ES-I3 (cell line): Measurements from ENCODE around the gene MCC.

Experiments
- H3K36me3 ChIP-seq: 2 replicates; pipeline ENCODE4 v1.6.1; 2013; ENCODE audit warnings: mild to moderate bottlenecking, low read length, control low read depth, moderate library complexity; ENCODE audit not compliant: insufficient read depth
- H3K4me1 ChIP-seq: 2 replicates; pipeline ENCODE4 v1.6.1; 2013; ENCODE audit warnings: mild to moderate bottlenecking, control low read depth, low read length; ENCODE audit not compliant: insufficient read depth
- H3K9ac ChIP-seq: 2 replicates; pipeline ENCODE4 v1.6.1; 2013; ENCODE audit warnings: low read depth, mild to moderate bottlenecking, low read length, moderate library complexity
- H3K9me3 ChIP-seq: 2 replicates; pipeline ENCODE4 v1.6.1; 2013; ENCODE audit warnings: mild to moderate bottlenecking, low read length, moderate library complexity; ENCODE audit not compliant: control insufficient read depth, insufficient read depth

The MCC gene

DNA sequence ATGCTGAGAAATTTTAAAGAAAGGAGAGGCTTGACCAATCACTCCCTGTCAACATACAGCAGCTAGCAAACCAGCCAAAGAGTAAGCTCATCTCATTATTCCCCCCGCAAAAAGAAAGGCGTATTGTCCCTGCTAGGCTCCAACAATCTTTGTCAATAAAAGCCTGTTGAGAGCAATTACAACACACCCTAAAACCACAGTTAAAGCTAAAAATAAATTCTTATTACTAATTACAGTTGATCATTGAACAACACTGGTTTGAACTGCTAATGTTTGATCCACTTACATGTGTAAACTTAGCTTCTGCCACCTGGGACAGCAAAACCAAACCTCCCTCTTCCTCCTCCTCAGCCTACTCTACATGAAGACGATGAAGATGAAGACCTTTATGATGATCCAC, 204.7 kb downstream of the MCC start:
- Histone ChIP-seq H3K4me1 (no peaks in the 10 kb centered on the region), H3K36me3 (no peaks in the 10 kb centered on the region), H3K9ac (no peak overlapping the region), H3K9me3 (no peaks in the 10 kb centered on the region)

DNA sequence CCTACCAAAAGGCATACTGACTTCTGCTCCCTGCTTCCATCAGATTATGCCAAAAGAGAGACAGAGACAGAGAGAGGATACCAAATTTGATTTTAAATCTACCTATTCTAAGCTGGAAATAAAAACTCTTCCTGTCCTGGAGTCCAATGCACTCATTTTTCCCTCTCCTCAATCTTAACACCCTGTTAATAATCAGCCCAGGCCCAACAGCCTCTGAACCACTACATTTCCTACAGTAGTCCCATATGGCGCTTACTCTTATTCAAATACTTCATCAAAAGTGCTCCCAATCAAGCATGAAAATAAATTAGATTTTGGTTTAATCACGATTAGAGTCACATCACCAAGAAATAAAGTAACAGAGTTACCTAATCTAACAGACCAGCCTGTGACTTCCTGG, 205.8 kb downstream of the MCC start:
- no peaks in the 10 kb centered on the region for H3K36me3 ChIP-seq

DNA sequence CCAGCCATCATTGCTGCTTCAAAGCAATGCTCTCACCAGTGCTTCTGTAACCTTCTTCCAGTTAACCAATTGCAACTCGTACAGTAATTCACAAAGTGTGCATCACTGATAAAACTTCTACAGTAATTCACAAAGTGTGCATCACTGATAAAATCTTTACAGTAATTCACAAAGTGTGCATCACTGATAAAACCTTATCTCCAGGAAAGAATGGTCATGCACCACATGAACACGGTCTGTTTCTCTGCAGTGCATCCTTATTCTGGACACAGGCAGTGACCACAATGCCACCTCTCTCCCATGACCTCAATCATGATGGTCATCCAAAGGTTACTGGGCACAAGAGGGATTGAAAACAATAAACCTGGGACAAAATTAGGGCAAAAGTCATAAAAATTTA, 207.1 kb downstream of the MCC start:
- Histone ChIP-seq H3K4me1 (peaks cover 1% of the 10 kb centered on the region; the same call in 1 of the 2 replicates), H3K9me3 (no peaks in the 10 kb centered on the region), H3K9ac (no peak overlapping the region), H3K36me3 (no peaks in the 10 kb centered on the region)

More for the DNA sequence above, 205.8 kb downstream of the MCC start:
- no peaks in the 10 kb centered on the region for H3K9me3 ChIP-seq
- no peak overlapping the region for H3K9ac ChIP-seq
- H3K4me1 ChIP-seq: no peaks in the 10 kb centered on the region

DNA sequence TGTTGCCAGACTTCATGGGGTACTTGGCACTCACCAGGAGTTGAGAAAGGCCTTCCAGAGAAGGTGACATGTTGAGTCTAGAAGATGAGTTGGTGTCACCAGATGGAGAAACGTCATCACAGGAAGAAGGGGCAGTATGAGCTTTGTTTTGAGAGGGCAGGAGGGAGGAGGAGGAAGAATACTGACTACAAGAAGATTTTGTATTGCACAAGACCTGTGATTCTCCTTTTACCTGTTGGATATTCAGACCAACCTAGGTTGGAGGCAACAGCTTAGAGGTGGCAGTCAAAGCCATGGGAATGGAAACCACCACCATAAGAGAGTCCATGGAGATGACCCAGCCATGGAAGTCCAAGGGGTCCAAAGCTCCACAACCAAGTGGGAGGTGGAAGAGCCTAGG, 207.7 kb downstream of the MCC start:
- no peaks in the 10 kb centered on the region for H3K36me3 ChIP-seq
- H3K9me3 ChIP-seq: no peaks in the 10 kb centered on the region
- no peak overlapping the region for H3K9ac ChIP-seq
- peaks cover 8% of the 10 kb centered on the region for H3K4me1 ChIP-seq

DNA sequence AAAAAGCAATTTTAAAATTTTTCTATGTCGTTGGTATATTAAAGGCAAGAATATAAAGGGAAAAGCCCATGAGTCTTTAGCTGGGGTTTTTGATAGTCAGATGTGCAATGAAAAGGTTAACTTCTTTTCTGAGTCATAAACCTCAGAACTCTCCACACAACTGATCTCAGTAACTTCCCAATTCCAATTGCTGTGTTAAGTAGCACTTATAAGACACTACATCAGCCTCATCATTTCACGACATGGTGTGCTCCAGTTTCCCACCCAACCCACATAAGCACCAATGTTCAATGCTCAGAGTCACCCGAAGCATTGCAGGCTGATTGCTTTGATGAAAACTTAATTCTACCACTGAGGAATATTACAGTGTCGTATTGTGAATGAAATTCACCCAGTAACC, 209.3 kb downstream of the MCC start:
- H3K4me1 ChIP-seq: peaks cover 20% of the 10 kb centered on the region
- H3K9me3 ChIP-seq: no peaks in the 10 kb centered on the region
- no peak overlapping the region for H3K9ac ChIP-seq
- H3K36me3 ChIP-seq: no peaks in the 10 kb centered on the region

DNA sequence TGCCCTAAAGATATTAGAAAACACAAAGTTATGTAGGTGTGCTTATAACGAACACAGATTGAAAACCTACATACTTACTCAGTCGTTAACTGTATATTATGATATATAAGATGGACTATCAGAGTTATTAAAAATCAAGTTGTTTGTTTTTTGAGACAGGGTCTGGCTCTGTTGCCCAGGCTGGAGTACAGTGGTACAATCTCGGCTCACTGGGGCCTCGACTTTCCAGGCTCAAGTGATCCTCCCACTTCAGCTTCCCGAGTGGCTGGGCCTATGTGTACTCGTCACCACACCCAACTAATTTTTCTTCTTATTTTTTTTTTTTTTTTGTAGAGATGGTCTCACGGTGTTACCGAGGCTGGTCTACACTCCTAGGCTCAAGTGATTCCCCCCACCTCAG, 211.8 kb downstream of the MCC start:
- H3K36me3 ChIP-seq: no peaks in the 10 kb centered on the region
- peaks cover 32% of the 10 kb centered on the region for H3K4me1 ChIP-seq
- no peak overlapping the region for H3K9ac ChIP-seq
- no peaks in the 10 kb centered on the region for H3K9me3 ChIP-seq

DNA sequence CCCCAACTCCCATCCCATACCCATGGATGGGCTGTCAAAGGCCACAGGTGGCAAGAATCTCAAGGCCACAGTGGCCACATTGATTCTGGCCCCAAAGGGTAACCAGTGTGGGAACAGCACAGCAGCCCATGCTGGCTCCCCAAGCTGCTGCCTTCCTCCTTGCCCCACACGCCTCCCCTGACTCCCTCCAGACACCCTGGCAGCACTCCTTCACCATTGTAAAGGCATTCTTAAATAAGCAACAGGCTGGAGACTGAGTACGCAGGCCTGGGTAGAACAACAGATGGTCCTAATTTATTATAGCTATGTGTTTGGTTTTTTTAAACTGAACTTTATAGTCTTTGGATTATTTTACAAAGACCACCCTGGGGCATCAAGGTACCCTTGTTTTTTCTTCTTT, 212.3 kb downstream of the MCC start:
- Histone ChIP-seq H3K9me3 (no peaks in the 10 kb centered on the region), H3K4me1 (peaks cover 37% of the 10 kb centered on the region), H3K9ac (no peak overlapping the region), H3K36me3 (no peaks in the 10 kb centered on the region)

DNA sequence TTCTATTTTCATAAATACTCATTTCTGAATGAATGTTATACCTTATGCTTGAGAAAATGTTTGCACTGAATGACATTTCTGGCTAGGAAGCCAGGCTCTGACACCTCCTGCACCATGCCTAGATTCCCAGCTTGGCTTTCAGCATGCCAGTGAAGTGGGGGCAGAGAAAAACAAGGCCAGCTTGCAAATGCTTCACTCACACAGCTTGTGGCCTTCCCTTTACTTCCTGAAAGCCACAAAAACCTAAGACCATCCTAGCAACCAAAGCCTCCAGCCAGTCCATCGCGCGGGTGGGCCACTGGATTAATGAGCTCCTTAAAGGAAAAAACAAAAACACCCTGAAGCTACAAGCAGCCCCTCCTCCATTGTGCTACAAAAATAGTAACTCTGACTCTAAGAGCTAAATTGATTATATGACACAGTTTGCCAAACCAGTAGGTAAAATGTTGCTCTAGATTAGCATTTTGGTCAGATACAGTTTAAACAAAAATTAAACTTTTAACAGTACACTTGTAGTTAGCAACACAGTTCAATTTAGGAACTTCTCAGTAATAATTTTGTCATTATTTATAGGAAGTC, 213.3 kb downstream of the MCC start:
- no peaks in the 10 kb centered on the region for H3K9me3 ChIP-seq
- H3K36me3 ChIP-seq: no peaks in the 10 kb centered on the region
- no peak overlapping the region for H3K9ac ChIP-seq
- H3K4me1 ChIP-seq: peaks cover 46% of the 10 kb centered on the region

DNA sequence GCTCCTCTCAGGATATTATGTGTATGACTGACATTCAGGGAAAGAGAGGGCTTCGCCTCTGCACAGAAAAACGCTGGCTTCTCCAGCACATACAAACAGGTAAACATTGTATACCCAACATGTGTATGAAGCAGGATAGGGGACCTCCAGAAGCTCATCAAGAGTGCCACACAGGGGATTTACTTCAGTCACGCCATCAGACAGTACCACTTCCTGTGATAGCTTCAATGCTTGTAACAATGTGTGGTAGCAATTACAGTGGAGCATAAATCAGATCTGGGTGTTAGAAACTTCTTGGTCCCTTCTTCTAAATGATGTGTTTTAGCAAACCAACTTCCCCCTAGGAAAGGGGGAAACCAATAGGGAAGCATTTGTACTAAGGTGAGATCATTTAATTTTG, 214.3 kb downstream of the MCC start:
- Histone ChIP-seq H3K9me3 (no peaks in the 10 kb centered on the region), H3K9ac (no peak overlapping the region), H3K4me1 (peaks cover 56% of the 10 kb centered on the region), H3K36me3 (no peaks in the 10 kb centered on the region)

DNA sequence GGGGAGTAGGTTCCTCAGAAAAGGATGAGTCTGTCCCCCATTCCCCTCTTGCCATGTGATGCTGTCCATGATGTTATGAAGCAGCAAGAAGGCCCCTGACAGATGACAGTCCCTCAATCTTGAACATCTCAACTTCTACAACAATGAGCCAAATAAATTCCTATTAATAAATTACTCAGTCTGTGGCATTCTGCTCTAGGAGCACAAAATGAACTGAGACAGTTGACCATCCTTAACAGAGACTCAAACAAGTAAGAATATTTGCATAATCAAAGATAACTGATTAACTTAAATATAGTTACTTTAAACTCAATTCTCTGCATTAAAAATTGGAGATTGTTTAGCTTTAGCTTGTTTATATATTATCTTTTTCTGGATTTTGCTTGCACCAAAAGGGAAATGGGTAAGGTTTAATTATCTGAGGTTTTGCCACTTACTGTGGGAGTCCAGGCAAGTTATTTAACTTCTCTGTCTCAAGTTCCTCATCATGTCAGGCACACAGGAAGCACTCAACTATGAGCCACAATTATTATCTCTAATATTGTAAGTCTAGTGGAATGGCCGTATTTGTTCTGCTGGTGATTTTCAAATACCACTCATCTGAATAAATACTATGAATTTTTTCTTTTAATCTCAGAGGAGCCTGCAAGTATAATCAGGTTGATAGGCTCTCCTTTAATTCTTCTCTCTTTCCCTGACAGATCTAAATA, 216.4 kb downstream of the MCC start:
- H3K36me3 ChIP-seq: no peaks in the 10 kb centered on the region
- H3K4me1 ChIP-seq: peaks cover 61% of the 10 kb centered on the region
- no peak overlapping the region for H3K9ac ChIP-seq
- no peaks in the 10 kb centered on the region for H3K9me3 ChIP-seq

DNA sequence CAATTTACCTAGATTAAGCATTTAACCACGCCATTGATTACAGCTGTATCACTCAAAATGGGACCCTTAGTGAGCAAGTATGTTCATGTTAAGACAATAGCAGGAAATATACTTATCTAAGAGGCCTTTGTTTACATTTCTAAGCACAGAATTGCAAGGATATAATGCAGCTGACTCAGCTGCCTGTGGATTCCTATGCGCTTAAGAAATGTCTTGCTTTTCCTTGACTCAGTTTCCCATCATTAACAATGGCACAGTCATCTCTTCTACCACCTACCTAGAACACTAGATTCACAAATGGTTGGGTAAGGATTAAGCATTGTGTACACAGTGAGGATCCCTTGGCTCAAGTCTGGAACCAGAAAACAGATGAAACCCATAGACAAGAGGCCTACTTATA, 217.2 kb downstream of the MCC start:
- no peaks in the 10 kb centered on the region for H3K9me3 ChIP-seq
- H3K9ac ChIP-seq: no peak overlapping the region
- H3K36me3 ChIP-seq: no peaks in the 10 kb centered on the region
- peaks cover 63% of the 10 kb centered on the region for H3K4me1 ChIP-seq

DNA sequence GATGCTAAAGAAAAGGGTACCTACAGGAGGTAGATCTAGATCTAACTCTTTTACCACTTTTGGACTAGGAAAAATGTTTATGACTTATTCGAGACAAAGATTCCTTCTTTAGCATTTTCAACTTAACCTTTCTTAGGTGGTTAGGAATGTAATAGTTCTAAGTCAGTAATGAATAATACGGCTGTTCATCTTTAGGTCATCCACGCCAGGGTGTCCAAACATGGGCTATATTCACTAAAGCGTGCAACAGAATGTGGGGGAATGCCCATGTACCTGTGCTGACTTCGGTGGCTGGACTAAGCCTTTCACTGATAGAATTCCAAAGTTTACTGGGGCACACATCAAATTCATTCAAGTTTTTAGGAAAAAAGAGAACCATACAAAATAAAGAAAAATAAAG, 218.2 kb downstream of the MCC start:
- H3K36me3 ChIP-seq: no peaks in the 10 kb centered on the region
- H3K9ac ChIP-seq: no peak overlapping the region
- peaks cover 60% of the 10 kb centered on the region for H3K4me1 ChIP-seq
- H3K9me3 ChIP-seq: no peaks in the 10 kb centered on the region

DNA sequence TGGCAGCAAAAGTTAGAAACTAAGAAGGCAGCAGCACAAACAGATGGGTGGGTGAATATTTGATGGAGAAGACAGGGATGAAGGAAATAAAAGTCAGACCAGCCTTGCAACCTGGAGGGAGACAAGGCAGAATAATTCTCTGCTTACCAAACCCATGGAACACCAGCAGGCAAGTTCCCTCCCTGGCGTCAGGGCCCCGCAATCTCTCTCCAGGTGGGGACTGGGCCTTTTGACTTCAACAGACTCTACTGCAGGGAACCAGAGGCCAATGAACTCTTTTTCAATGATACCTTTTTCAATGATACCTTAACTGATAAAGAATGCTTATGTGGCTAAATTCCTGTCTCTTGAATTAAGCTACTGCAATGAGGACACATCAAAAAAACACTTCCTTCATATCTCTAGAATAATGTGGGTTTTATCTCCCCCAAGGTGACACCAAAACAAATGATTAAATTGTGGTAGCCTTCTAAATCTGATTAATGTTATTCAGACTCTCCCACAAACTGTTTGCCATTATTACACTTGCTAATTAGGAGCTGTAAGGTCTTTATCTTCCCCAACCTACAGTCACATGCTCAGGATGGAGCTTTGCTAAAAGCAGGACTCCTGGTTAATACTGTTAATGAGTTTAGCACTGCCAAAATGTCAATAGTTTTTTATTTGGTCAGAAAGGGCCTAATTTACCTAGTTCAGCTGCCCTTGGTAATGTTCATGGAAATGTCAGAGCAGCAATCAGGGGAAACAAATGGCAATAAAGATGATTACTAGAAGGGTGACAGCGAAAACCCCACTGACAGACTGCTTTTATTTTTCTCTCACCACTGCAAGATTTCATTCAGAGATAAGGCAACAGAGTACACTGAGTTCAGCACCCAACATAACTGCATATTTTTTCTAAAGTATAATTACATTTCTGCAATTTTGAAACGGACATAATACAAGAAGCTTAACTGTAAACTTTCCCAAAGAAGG, 218.9 kb downstream of the MCC start:
- H3K9me3 ChIP-seq: no peaks in the 10 kb centered on the region
- H3K9ac ChIP-seq: no peak overlapping the region
- H3K36me3 ChIP-seq: no peaks in the 10 kb centered on the region
- H3K4me1 ChIP-seq: peaks cover 54% of the 10 kb centered on the region

DNA sequence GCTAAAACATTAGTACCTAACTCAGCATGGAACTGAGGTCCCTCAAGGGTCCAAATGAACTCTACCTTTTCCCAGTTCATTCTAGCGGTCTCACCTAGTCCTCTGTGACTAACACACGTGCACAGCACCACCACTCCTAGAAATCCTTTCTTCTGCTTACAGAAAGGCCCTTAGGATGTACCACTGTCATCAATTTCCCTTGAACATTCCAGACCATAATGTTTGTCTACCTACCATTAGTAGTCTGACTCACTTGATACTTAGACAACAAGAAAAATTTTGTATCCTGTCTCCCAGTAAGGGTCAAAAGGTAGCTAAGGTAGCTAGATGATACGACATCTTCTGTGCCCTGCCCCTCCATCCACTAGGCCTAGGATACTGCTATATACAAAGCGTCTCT, 220.0 kb downstream of the MCC start:
- Histone ChIP-seq H3K9ac (no peak overlapping the region), H3K36me3 (no peaks in the 10 kb centered on the region), H3K9me3 (no peaks in the 10 kb centered on the region), H3K4me1 (peaks cover 45% of the 10 kb centered on the region)
